ENCODE measurements around the gene GLIS1.

The GLIS1 gene

DNA sequence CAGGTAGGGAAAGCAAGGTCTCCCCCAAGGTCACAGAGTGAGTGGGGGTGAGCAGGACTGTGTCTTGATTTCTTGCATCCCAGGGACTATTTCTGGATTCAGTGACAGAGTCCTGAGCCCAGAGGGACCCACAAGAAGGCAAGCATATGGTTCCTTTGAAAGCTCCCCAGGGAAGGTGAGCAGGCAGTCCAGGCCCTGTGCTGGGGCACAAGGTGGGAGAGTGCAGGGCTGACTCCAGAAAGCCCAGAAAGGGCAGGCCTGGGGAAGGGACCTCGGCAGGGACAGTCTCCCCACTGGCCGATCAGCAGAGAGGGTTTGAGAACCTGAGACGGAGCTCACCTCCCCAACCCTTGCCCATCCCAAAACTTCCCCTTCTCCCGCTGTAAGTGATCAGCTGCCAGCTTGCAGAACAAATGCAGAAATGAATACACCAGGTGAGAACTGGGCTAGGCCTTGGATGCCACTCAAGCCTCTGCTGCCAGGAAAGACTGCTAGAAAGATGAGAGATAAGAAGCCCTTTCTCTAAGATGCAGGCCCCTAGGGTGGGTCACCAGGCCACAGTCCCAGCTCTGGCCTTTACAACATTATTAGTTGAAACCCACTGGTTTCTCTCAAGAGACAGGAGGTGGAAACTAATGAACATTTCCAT lies 121.0 kb downstream of the GLIS1 start:
- no peak for DNase-seq (ENCODE audit: low read depth in 2 of 2)

DNA sequence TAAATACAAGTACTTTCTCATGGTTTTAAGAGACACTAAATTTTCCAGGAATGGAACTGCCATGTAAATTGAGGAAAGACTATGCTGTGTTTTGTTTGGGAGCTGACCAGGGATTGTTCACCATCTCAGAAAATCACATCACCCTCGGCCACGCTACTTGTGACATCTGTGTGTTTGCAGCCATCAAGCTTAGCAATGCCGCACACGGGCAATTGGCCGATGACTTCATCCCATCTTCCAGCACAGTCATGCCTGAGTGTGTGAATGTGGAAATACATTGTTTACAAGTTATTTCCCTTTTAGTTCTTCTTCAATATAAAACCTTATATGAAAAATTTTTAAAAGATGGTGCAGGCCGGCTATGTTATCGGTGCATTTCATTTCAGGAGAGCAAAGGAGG lies 121.6 kb downstream of the GLIS1 start:
- DNase-seq (ENCODE audit: low read depth in 2 of 2): no peak

DNA sequence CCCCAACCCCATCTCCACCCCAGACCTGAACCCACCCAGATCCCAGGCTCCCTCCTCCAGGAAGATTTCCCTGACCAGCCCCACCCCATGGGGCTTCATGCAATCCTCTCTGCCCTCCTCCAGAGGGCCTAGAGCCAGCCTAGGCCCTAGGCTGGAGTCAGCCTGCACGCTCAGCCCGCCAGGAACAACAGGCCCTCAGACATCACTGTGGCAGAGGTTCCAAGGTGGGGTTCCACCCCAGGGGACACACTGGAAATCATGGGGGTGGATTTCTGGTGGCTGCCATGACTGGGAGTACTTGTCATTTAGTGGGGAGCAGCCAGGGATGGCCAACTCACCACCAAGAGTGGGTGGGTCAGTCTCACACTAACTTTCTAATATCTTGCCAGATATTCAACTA lies 122.0 kb downstream of the GLIS1 start:
- DNase-seq (ENCODE audit: low read depth in 2 of 2): no peak

DNA sequence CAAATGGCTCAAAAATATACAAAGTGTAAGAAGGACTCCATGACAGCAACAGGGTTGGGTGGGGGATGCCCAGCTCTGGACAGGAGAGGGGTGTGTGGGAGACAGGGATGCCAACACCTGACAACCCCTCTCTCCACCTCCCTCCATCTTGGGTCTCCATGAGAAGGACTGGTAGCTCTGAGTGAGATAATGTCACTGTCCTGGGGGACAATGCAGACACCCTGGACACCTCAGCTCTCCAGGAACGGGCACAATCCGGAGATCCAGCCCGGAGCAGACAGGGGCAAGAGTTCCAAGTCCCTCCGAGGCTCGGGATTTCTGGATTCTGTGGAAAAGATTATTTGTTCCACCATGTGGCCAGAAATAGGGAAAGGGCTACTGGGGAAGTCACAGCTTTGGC lies 122.5 kb downstream of the GLIS1 start:
- DNase-seq (ENCODE audit: low read depth in 2 of 2): no peak

DNA sequence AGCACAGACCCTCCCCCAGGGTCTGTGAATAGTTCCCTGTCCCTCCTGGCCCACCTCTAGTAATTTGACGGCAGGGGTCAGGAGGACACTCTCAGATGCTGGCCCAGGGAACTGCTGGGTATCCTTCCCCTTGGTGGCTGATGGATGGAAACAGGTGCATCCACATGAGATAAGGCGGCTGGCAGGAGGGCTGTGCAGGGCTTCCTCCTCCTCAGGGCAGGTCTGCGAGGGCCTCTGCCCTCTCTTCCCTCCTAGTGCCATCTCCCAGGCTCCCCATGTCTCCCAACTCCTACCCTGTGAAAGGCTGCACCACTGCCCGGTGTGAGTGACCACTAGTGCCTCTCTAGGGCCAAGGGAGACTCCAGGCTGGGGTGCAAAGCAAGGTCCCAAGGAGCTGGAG lies 123.9 kb downstream of the GLIS1 start:
- no peak for DNase-seq (ENCODE audit: low read depth in 2 of 2)

DNA sequence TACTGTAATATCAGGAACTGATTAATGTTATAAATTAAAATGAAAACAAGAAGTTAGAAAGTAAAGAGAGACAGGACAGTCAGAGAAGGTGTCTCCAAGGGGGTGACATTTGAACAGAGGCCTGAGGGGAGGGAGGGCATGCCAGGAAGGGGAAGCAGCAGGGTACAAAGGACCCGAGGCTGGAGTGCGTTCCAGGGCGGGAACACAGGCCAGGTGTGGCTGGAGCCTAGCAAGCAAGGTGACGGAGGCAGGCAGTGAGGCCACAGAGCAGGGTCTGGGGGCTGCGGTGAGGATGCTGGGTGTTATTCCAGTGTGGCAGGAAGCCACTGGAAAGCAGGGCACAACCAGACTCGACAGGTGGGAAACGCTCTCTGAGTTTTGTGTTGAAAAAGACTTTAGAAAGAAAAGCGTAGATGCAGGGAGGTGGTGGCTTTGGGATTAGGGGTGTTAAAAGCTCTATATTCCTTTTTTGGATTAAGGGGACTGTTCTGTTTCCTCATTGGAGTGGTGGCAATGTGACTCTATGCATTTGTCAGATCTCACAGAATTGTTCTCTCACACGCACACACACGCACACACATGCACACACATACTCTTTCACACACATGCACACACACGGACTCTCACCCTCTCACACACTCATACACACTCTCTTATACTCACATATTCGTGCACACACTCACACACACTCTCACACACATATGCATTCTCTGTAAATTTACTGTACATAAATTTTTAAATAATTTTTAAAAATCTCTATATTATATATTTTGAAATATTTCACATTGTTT lies 124.5 kb downstream of the GLIS1 start:
- DNase-seq (ENCODE audit: low read depth in 2 of 2): no peak

DNA sequence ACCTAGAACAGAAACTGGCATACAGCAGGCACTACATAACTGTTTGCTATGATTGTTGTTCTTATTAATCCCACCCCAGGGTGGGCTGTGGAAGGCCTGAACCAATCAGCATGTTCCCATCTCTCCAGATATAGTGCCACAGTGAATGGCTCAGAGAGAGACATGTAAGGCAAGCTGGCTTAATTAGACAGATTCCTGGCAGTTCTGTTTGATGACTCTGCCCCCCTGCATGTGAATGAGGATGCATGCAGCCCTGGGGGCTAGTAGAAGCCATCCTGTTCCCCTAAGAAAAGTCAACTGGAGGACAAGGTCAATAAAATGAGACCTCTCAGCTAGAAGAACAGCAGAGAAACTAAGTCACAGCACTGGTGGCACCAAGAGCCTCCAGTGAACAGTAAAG lies 130.3 kb downstream of the GLIS1 start:
- no peak for DNase-seq (ENCODE audit: low read depth in 2 of 2)

DNA sequence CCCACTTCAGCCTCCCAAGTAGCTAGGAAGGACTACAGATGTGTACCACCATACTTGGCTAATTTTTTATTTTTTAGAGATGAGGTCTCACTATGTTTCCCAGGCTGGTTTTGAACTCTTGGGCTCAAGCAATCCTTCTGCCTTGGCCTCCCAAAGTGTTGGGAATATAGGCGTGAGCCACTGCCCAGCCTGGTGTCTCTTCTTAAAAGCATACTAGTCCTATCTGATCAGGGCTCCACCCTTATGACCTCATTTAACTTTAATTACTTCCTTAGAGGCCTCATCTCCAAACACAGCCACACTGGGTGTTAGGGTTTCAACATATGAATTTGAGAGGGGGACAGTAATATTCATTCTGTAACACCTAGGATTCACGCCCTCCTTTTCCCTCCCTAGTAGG lies 130.9 kb downstream of the GLIS1 start:
- DNase-seq (ENCODE audit: low read depth in 2 of 2): no peak

DNA sequence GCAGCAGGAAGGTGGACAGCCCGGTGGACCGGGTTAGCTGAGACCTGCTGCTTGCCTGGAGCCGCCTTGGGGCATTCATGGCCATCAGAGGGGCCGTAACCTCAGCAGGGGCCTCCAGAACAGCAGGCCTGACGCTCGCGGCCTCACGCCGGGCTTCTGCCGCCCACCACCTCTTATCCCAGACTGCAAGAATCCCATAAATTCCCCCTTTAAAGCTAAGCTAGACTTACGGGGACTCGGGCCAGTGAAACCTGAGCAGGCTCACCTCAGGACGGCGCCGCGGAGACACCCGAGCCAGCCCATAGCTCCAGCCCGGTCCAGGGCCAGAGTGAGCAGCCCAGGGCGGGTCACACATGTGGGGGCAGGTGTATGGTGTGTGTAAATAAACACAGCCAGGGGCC lies 132.3 kb downstream of the GLIS1 start:
- DNase-seq (ENCODE audit: low read depth in 2 of 2): no peak

DNA sequence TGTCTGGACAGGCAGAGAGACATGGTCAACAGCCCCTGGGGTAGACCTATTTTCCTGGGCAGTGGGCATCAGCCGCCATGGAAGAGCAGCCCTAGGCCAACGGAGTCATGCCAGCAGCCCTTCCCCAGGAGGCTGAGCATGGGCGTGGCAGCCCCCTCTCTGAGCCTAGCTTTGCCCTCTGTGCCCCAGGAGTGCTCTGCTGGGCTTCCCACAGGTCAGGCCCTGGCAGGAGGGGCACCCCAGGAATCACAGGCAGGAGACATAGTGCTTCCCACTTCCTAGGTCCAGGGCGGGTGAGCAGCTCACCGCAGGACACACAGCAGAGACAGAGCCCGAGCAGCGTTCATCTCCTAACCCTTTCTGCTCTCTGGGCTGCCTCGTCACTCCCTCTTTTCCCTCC lies 132.8 kb downstream of the GLIS1 start:
- DNase-seq (ENCODE audit: low read depth in 2 of 2): no peak

DNA sequence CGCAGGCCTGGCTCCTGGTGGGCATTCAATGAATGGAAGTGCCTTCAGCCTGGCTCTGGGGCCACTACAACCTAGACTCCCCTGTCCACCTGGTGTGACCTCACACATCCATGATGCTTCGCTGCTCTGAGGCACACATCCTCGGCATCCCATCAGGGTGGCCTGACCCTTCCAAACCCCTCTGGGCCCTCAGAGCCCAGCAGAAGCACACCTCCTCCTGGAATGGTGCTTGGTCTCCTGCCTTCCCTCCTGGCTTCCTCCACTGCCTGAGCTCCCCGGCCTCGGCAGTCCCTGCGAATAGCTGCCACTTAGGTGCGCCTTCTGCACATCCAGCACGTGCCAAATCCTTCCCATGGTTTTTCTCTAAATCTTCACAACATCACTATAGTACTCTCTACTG lies 133.8 kb downstream of the GLIS1 start:
- DNase-seq (ENCODE audit: low read depth in 2 of 2): no peak

DNA sequence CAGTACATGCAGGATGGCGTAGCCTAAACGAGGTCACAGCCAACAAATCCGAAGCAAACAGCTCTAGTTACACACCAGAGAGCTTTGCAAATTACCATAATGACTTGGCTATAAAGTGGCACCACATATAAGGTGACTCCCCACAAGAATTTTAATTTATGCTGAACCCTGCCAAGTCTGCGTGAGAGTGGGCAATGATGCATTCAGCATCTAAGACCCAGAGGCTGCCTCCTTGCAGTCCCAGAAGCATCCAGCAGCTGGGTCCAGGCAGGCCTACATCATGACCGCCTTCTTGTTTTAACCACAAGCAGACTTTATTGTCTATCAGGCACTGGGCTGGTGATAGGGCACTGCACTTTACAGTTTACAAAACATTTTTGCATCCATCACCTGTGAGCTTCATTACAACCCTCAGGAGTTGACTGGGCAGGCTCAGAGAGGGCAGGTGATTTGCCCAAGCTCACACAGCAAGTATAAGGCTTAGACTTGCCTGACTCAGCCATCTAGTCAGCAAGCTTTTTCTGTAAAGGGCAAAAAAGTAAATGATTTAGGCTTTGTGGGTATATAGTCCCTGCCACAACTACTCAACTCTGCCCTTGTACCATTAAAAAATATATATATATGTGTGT lies 134.6 kb downstream of the GLIS1 start:
- DNase-seq (ENCODE audit: low read depth in 2 of 2): no peak

DNA sequence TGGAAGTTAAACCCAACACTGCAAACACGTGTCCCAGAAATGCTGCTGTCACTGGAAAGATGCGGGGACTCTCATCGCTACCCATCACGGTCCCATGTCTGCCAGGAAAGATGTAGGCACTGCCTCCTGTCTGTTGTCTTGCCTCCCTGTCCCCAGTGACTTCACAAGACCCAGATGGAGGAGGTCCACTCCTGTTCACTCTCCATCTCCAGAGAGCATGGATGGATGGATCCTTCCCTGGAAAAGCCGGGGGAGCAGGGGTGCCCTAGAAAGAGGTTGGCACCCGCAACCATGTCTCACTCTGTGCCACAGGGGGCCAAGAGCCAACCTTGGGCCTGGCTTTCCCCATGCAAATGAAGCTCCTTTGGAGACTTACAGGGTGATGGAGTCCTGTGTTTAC lies 135.5 kb downstream of the GLIS1 start:
- DNase-seq (ENCODE audit: low read depth in 2 of 2): no peak

DNA sequence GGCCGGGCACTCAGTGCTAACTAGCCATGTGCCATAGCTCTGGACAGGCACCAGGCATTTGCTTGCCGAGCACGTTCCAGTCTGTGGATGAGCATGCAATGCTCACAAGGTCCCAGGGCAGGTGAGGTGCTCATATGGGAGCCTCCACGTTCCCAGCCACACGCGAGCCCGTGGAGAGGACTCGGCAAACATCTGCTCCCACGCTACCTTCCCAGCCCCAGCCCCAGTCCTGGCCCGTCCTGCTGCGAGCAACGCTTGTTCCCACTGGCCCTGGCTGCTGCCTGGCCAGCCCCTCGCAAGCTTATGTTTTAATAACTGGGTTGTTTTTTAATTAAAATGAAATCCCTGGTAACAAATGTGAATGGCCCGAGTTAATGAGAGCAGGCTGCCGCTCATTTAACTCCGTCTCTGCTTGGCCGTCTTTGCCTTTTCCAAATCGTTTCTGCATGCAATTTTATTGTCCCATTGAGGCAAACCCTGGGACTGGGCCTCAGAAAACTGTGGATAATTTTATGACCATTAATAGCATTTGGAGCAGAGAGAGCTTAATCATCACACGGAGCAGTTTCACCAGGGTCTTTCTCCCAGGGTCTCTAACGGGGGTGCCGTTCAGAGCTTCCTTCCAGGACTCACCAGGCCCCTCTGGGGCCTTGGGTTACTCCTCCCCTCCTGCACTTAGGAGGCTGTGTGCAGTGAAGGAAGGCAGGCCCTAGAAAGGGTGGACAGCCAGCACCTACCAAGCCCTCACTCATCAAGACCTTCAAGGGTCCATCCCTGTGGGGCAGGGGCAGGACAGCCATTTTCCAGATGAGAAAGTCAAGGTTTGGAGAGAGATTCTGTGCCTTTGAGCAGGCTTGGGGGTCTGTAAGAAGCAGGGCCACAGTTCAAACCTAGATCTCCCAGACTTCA lies 136.8 kb downstream of the GLIS1 start:
- DNase-seq (ENCODE audit: low read depth in 2 of 2): no peak

DNA sequence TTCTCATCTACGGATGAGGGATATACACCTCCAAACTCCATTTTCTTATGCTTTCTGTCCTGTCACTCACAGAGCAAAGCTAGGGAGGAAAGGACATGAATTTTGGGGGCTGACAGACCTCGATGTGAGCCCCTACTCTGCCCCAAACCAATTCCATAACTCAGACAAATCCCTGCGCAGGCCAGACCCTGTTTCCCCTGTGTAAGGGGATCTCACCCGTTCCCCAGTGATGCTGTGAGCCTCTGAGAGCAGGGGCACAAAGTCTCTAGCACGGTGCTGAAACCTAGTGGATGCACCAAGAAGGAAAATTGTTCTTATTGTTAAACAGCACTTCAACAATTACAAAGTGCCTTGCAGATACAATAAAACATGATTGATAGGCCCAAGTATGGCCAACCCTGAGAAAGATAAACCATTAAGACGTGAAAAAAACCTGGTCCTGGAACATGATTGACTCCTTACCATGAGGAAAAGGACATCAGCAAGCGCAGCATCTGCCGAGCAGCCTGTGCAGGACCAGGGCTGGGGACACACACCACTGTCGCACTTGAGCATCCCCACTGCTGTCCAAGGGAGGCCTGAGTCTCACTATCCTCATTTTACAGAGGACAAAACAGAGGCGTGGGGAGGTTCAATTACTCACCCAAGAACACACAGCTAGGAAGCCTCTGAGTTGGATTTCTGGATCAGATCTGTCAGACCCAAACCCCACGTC lies 137.8 kb downstream of the GLIS1 start:
- DNase-seq (ENCODE audit: low read depth in 2 of 2): no peak

DNA sequence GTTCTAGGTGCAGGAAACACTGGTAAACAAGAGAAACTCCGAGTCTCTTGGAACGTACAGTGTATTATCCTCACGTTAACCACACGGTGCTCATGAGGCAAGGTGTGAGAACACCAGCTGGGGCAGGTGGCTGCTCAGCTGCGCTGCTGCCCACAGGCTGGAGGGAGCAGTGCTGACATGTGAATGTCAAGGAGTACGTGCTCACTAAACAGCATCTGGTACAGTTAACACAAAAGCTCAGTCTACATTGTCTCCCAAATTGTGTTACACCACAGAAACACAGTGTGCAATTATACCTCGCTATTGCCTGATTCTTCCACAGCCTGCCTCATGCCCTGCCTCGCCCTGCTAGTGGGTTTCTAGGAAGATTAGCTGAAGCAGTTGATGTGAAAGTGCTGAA lies 138.4 kb downstream of the GLIS1 start:
- no peak for DNase-seq (ENCODE audit: low read depth in 2 of 2)

DNA sequence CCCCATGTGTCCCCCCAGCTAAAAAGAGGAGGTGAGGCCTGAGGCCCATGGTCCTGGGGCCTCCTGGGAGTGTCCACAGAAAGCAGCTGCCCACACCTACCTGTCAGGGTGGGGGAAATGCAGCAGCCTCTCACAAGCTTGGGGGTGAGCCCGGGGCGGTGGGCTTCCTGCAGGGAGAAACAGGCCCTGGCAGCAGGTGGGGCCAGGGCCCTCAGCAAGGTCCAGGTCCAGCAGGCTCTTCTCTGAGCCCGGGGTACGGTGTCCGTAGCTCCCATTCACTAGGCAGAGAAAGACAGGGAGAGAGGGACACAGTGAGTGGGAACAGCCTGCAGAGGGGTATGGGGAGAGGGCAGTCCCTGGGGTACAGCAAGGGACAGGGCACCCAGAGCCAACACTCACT lies 139.0 kb downstream of the GLIS1 start:
- DNase-seq (ENCODE audit: low read depth in 2 of 2): no peak

DNA sequence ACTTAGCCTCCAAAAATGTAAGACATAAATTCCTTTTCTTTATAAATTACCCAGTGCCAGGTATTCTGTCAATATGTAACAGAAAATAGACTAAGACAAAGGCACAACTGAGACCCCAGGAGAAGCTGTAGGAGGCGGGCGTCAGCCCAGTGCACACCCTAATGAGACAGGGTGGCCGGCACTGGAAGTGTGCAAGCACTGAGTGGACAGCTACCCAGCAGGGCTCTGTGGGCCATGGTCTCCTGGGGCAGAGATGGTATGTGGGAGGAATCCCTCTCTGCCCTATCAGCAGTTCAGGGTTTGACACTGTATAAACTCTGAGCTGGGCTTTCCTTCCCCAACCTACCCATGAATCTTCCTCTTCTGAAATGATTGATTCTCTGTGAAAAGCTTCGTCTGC lies 139.5 kb downstream of the GLIS1 start:
- DNase-seq (ENCODE audit: low read depth in 2 of 2): no peak

DNA sequence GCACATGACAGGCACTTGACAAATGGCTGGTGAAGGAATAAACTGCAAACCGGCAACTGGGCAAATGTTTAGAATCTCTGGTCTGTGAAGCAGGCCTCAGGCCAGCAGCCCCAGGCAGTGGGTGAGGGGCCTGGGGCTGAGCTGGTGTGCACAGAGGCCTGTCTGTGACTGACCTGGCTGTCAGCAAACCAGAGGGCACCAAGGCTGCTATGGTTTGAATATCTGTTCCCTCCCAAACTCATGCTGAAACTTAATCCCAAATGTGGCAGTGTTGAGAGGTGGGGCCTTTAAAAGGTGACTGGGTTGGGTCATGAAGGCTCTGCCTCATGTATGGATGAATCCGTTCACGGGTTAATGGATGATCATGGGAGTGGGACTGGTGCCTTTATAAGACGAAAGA lies 140.0 kb downstream of the GLIS1 start:
- no peak for DNase-seq (ENCODE audit: low read depth in 2 of 2)

DNA sequence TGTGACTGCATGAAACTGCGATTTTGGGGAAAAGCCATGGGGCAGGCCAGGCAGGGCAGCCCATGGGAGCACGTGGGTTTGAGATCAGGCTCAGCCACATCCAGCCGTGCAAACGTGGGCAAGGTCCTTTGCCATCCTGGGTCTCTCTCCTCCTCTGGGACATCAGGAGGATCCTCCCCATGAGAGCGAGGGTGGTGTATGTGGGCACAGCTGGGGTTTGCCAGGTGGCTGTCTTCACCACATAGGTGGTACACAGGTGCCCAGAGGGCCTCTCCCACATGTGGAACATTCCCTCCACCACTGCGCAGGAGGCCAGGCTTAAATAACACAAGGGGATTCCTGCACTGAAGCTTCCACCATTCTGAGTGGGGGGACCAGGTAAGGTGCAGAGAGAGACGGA lies 143.1 kb downstream of the GLIS1 start:
- DNase-seq (ENCODE audit: low read depth in 2 of 2): no peak

DNA sequence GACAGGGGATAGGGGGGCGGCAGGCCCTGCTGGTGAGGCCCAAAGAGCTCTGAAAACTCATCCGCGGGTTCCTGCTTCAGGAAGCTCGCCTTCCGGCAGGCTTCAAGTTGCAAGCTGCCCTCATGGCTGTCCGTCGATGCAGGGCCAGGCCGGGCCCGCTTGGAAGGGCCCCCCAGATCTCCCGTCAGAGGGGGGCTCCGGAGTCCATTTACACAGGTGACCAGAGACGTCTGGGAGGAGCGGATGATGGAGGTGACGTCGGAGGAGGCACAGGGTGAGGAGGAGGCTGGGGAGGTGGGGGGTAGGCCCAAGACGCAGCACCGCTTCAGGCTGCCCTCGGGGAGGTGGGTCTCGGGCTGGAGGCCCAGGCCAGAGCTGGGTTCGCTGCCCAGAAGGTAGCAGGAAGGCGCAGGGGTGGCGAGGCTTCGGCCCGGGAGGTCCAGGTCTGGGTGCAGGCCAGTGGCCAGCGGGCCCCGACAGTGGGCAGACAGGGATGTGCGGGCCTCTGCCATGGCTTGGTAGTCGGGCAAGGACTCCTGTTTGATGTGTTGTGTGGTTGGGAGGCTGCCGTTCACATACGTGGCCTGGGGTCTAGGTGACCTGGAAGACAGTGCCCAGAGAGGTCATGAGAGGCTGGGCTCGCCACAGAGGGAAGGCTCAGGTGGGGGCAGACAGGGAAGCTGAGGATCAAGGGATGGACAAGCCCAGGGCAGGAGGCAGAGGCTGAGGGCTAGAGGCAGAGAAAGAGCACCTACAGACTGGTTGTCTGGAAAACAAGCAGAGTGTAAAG lies 144.4 kb downstream of the GLIS1 start:
- DNase-seq (ENCODE audit: low read depth in 2 of 2): no peak

Measured in stimulated activated CD8-positive, alpha-beta memory T cell treated with anti-CD3 and anti-CD28 coated beads, Interleukin-2, amount 100 ng/mL, for 48 hours (primary cell).